Right atrium auricular region (tissue), 2 donors: ENCODE measurements around the gene CIP2A. TPM values are rescaled to one million over a fixed set of nuclear protein-coding genes. Genes with fewer than 3 reads are reported as not detected.

Source experiments
- DNase-seq: peaks from one replicate; pipeline ENCODE4 v3.0.0-alpha.2; 2019; ENCODE audit warnings: low spot score
- H3K27ac ChIP-seq, 2 donors: fragments of 200-600 bp; sonication (generic); 1 replicate in 1 of 2; 2 replicates in 1 of 2; pipeline ENCODE4 v1.5.1; 2016 to 2019
- H3K27me3 ChIP-seq, 2 donors: fragments of 200-600 bp; sonication (generic); one replicate each; pipeline versions ENCODE4 v1.5.1 to v1.6.0; 2017 to 2019
- H3K36me3 ChIP-seq: fragments of 200-600 bp; sonication (generic); one replicate; pipeline ENCODE4 v1.5.1; 2016
- H3K4me1 ChIP-seq, 2 donors: fragments of 200-600 bp; sonication (generic); one replicate each; pipeline versions ENCODE4 v1.5.1 to v1.6.0; 2017 to 2019
- H3K4me3 ChIP-seq, 2 donors: fragments of 200-600 bp; sonication (generic); 1 replicate in 1 of 2; 2 replicates in 1 of 2; pipeline ENCODE4 v1.5.1; 2017 to 2019; ENCODE audit warnings: mild to moderate bottlenecking in 1 of 2, moderate library complexity in 1 of 2
- H3K9me3 ChIP-seq, 2 donors: fragments of 200-600 bp; sonication (generic); one replicate each; pipeline ENCODE4 v1.5.1; 2019
- total RNA-seq, 2 donors: library from RNA; depleted of rRNA; stranded (reverse); fragments of >200 nt; gene quantifications; one replicate each; pipeline ENCODE4 v1.1.0, GENCODE V29; 2016
- TF ChIP-seq, protein P1 (sequence below), 2 donors: fragments of 200-600 bp; sonication (generic); IDR thresholded peaks; one replicate each; pipeline ENCODE4 v1.5.1; 2019; ENCODE audit warnings: antibody characterized with exemption in 2 of 2

CIP2A gene
- total RNA-seq, 2 donors from 2014 or later: 0.83 to 2.9 TPM

DNA sequence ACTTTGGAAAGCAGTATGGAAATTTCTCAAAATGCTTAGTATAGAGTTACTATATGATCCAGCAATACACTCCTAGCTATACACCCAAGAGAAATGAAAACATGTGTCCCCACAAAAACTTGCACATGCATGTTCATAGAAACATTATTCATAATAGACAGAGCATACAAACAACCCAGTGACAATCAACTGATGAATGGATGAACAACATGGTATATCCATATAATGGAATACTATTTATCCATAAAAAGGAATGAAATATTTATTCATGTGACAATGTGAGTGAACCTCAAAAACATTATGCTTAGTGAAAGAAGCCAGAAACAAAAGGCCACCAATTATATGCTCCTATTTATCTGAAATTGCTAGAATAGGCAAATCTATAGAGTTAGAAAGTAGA, 85.5 kb downstream of the CIP2A start:
- H3K4me1 ChIP-seq: no peaks in the 10 kb centered on the region
- no peak overlapping the region for H3K27ac ChIP-seq
- DNase-seq: no peak
- no peak overlapping the region for H3K4me3 ChIP-seq
- H3K36me3 ChIP-seq: no peaks in the 10 kb centered on the region
- TF ChIP-seq, protein P1, sequence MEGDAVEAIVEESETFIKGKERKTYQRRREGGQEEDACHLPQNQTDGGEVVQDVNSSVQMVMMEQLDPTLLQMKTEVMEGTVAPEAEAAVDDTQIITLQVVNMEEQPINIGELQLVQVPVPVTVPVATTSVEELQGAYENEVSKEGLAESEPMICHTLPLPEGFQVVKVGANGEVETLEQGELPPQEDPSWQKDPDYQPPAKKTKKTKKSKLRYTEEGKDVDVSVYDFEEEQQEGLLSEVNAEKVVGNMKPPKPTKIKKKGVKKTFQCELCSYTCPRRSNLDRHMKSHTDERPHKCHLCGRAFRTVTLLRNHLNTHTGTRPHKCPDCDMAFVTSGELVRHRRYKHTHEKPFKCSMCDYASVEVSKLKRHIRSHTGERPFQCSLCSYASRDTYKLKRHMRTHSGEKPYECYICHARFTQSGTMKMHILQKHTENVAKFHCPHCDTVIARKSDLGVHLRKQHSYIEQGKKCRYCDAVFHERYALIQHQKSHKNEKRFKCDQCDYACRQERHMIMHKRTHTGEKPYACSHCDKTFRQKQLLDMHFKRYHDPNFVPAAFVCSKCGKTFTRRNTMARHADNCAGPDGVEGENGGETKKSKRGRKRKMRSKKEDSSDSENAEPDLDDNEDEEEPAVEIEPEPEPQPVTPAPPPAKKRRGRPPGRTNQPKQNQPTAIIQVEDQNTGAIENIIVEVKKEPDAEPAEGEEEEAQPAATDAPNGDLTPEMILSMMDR (IDR thresholded peaks at IDR 0.05): no peak
- H3K27me3 ChIP-seq: no peaks in the 10 kb centered on the region
- no peaks in the 10 kb centered on the region for H3K9me3 ChIP-seq

GRCh38 chr3:108501535-108501934, 87.7 kb downstream of the CIP2A start:
- no peak overlapping the region for H3K27ac ChIP-seq
- DNase-seq: no peak
- TF ChIP-seq, protein P1 (IDR thresholded peaks at IDR 0.05): no peak
- H3K9me3 ChIP-seq: no peaks in the 10 kb centered on the region
- H3K36me3 ChIP-seq: no peaks in the 10 kb centered on the region
- H3K27me3 ChIP-seq: no peaks in the 10 kb centered on the region
- no peak overlapping the region for H3K4me3 ChIP-seq
- no peaks in the 10 kb centered on the region for H3K4me1 ChIP-seq

- Histone ChIP-seq H3K4me1 (no peaks in the 10 kb centered on the region), H3K36me3 (no peaks in the 10 kb centered on the region), H3K9me3 (no peaks in the 10 kb centered on the region), H3K27ac (no peak overlapping the region), H3K27me3 (no peaks in the 10 kb centered on the region), H3K4me3 (no peak overlapping the region)
- TF ChIP-seq, protein P1 (IDR thresholded peaks at IDR 0.05): no peak
- DNase-seq: no peak
These were observed 88.5 kb downstream of the CIP2A start for GRCh38 chr3:108500728-108501127.

Other genes with a start within 250 kb of the CIP2A start
- under 1 TPM; 0.08 to 0.48 TPM for gene MYH15, start 78.8 kb downstream of the CIP2A start, total RNA-seq
- gene DZIP3, start 284 bp upstream of the CIP2A start, total RNA-seq: 10 to 100 TPM in 1 of 2 donors, 1 to 10 TPM in 1; 7.6 to 16.1 TPM
- not detected for gene RETNLB, start 168.0 kb upstream of the CIP2A start, total RNA-seq
- under 1 TPM in 1 of 2 donors, not detected in 1; 0.90 TPM for gene TRAT1, start 233.3 kb upstream of the CIP2A start, total RNA-seq